Neuron (in vitro differentiated cells): ENCODE measurements around the gene GSTM3.
"Not testable (repeated sequence)": the region's sequence is repeated elsewhere in the genome, so short reads cannot be mapped to it uniquely, and the experiment has no call there.

Source experiments
- H2AFZ ChIP-seq: one replicate; pipeline ENCODE4 v1.6.1; 2013; ENCODE audit warnings: low read depth, mild to moderate bottlenecking, inconsistent platforms, low read length, moderate library complexity
- H3K27me3 ChIP-seq: one replicate; pipeline ENCODE4 v1.6.1; 2013; ENCODE audit warnings: low read length; ENCODE audit not compliant: insufficient read depth
- H3K36me3 ChIP-seq: one replicate; pipeline ENCODE4 v1.6.1; 2013; ENCODE audit warnings: low read length; ENCODE audit not compliant: insufficient read depth
- H3K4me1 ChIP-seq: one replicate; pipeline ENCODE4 v1.6.1; 2013; ENCODE audit warnings: low read length; ENCODE audit not compliant: insufficient read depth
- H3K4me3 ChIP-seq: 2 replicates; pipeline ENCODE4 v1.5.1; 2013; ENCODE audit warnings: mild to moderate bottlenecking, low read length, moderate library complexity
- H3K9me3 ChIP-seq: one replicate; pipeline ENCODE4 v1.6.1; 2013; ENCODE audit warnings: low read length

The GSTM3 gene

DNA sequence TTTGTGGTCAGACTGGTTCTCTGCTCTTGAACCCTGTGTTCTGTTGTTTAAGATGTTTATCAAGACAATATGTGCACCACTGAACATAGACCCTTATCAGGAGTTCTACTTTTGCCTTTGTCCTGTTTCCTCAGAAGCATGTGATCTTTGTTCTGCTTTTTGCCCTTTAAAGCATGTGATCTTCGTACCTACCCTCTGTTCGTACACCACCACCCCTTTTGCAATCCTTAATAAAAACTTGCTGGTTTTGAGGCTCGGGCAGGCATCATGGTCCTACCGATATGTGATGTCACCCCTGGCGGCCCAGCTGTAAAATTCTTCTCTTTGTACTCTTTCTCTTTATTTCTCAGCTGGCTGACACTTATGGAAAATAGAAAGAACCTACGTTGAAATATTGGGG lies 56.1 kb downstream of the GSTM3 start:
- H3K27me3 ChIP-seq, H3K9me3 ChIP-seq, H3K4me1 ChIP-seq, H3K36me3 ChIP-seq, H2AFZ ChIP-seq, H3K4me3 ChIP-seq: not testable (repeated sequence)
